ENCODE measurements around the gene GAS1.

- TF ChIP-seq CTCF (conservative IDR thresholded peaks at IDR 0.05) (no peak), ZFX (IDR thresholded peaks at IDR 0.05) (no peak)
Observed at GRCh38 chr9:86965636-86966395, 18.5 kb upstream of the GAS1 start.

All from C4-2B (cell line).